IPS-NIHi7 (cell line): ENCODE results near the gene FOXE3.
A peak's percentile ranks its signal among the peaks of the same experiment; 100 is the strongest.

Source experiments
- DNase-seq: peaks from one replicate; pipeline ENCODE4 v3.0.0; 2012; ENCODE audit warnings: mixed read lengths; ENCODE audit errors: extremely low spot score

FOXE3 gene

GRCh38 chr1:47415728-47416318 lies at the start of gene FOXE3:
Gene FOXE3, plus strand, starts transcription at chr1:47416285. Its CDS starts 31 bp downstream, at chr1:47416316.
- no peak for DNase-seq

GRCh38 chr1:47367651-47368050 lies 48.4 kb upstream of the FOXE3 start:
- no peak for DNase-seq

GRCh38 chr1:47371016-47371517 lies 45.0 kb upstream of the FOXE3 start:
- no peak for DNase-seq

GRCh38 chr1:47374501-47374900 lies 41.6 kb upstream of the FOXE3 start:
- no peak for DNase-seq

- no peak for DNase-seq
These were observed 37.9 kb upstream of the FOXE3 start for GRCh38 chr1:47378147-47378546.

- DNase-seq = no peak
These were observed 35.4 kb upstream of the FOXE3 start for GRCh38 chr1:47380699-47381098.

- no peak for DNase-seq
These were observed 33.6 kb upstream of the FOXE3 start for GRCh38 chr1:47382399-47382983.

- DNase-seq = no peak
These were observed 32.0 kb upstream of the FOXE3 start for GRCh38 chr1:47384083-47384482.

- no peak for DNase-seq
These were observed 31.1 kb upstream of the FOXE3 start for GRCh38 chr1:47385020-47385419.

- no peak for DNase-seq
These were observed 29.8 kb upstream of the FOXE3 start for GRCh38 chr1:47386268-47386667.

GRCh38 chr1:47388030-47388890 lies 27.8 kb upstream of the FOXE3 start:
- no peak for DNase-seq

- DNase-seq = peak; percentile 89
These were observed 27.2 kb upstream of the FOXE3 start for GRCh38 chr1:47388891-47389238.

- DNase-seq = no peak
These were observed 26.4 kb upstream of the FOXE3 start for GRCh38 chr1:47389731-47390130.

GRCh38 chr1:47390843-47391242 lies 25.2 kb upstream of the FOXE3 start:
- no peak for DNase-seq

- DNase-seq = no peak
These were observed 22.9 kb upstream of the FOXE3 start for GRCh38 chr1:47393141-47393540.

- no peak for DNase-seq
These were observed 20.7 kb upstream of the FOXE3 start for GRCh38 chr1:47395433-47395832.

- DNase-seq = no peak
These were observed 19.4 kb upstream of the FOXE3 start for GRCh38 chr1:47396671-47397196.

GRCh38 chr1:47399138-47399845 lies 16.8 kb upstream of the FOXE3 start:
- DNase-seq = no peak

GRCh38 chr1:47399846-47400155 lies 16.3 kb upstream of the FOXE3 start:
- no peak for DNase-seq

- no peak for DNase-seq
These were observed 14.3 kb upstream of the FOXE3 start for GRCh38 chr1:47401761-47402160.

GRCh38 chr1:47402591-47402990 lies 13.5 kb upstream of the FOXE3 start:
- no peak for DNase-seq

- no peak for DNase-seq
These were observed 12.7 kb upstream of the FOXE3 start for GRCh38 chr1:47403321-47403910.
